GM04503 (cell line): ENCODE data around the gene MEGF9.

Experiments used
- DNase-seq: peaks from one replicate; pipeline ENCODE4 v3.0.0-alpha.2; 2012; ENCODE audit warnings: low read depth

The MEGF9 gene

GRCh38 chr9:120702075-120702474 is 12.2 kb downstream of the MEGF9 start:
- no peak for DNase-seq

GRCh38 chr9:120701248-120701647 is 13.0 kb downstream of the MEGF9 start:
- DNase-seq, result no peak

- no peak for DNase-seq
Observed at GRCh38 chr9:120698766-120699165, 15.5 kb downstream of the MEGF9 start.

- DNase-seq, result no peak
Observed at GRCh38 chr9:120697448-120697847, 16.8 kb downstream of the MEGF9 start.

GRCh38 chr9:120696551-120697230 is 17.6 kb downstream of the MEGF9 start:
- DNase-seq, result no peak

- DNase-seq, result no peak
Observed at GRCh38 chr9:120694559-120694958, 19.7 kb downstream of the MEGF9 start.

- no peak for DNase-seq
Observed at GRCh38 chr9:120693700-120694008, 20.6 kb downstream of the MEGF9 start.

- peak; percentile 68 for DNase-seq
Observed at GRCh38 chr9:120692901-120693699, 21.2 kb downstream of the MEGF9 start.

- DNase-seq, result no peak
Observed at GRCh38 chr9:120690372-120690771, 23.9 kb downstream of the MEGF9 start.

- DNase-seq, result no peak
Observed at GRCh38 chr9:120689860-120690259, 24.4 kb downstream of the MEGF9 start.

- DNase-seq, result no peak
Observed at GRCh38 chr9:120688758-120689157, 25.5 kb downstream of the MEGF9 start.

- DNase-seq, result no peak
Observed at GRCh38 chr9:120683150-120683549, 31.1 kb downstream of the MEGF9 start.

- no peak for DNase-seq
Observed at GRCh38 chr9:120681121-120681520, 33.1 kb downstream of the MEGF9 start.

GRCh38 chr9:120680579-120680978 is 33.7 kb downstream of the MEGF9 start:
- no peak for DNase-seq

GRCh38 chr9:120680161-120680560 is 34.1 kb downstream of the MEGF9 start:
- DNase-seq, result no peak

- no peak for DNase-seq
Observed at GRCh38 chr9:120677965-120678364, 36.3 kb downstream of the MEGF9 start.

GRCh38 chr9:120676767-120677402 is 37.4 kb downstream of the MEGF9 start:
- DNase-seq, result no peak

GRCh38 chr9:120668399-120668798 is 45.9 kb downstream of the MEGF9 start:
- DNase-seq, result no peak

GRCh38 chr9:120663950-120664349 is 50.3 kb downstream of the MEGF9 start:
- DNase-seq, result no peak

GRCh38 chr9:120663380-120663779 is 50.9 kb downstream of the MEGF9 start:
- no peak for DNase-seq

- no peak for DNase-seq
Observed at GRCh38 chr9:120662513-120662912, 51.8 kb downstream of the MEGF9 start.

- no peak for DNase-seq
Observed at GRCh38 chr9:120659676-120660075, 54.6 kb downstream of the MEGF9 start.

- DNase-seq, result no peak
Observed at GRCh38 chr9:120659209-120659608, 55.1 kb downstream of the MEGF9 start.
